GM12878 (cell line): ENCODE results near the gene PLEKHM3. TPM values are rescaled to one million over a fixed set of nuclear protein-coding genes. Genes with fewer than 3 reads are reported as not detected.

Experiments used
- ETV6 ChIP-seq, 2 experiments: fragments of 450-650 bp in 1 of 2; IDR thresholded peaks in 1 of 2; conservative IDR thresholded peaks in 1 of 2; 2 replicates each; pipeline ENCODE4 v1.6.1; 2014; ENCODE audit warnings: antibody characterized with exemption in 1 of 2, borderline replicate concordance in 1 of 2, low read depth in 1 of 2, mild to moderate bottlenecking in 1 of 2, moderate library complexity in 1 of 2
- IKZF2 ChIP-seq, 2 experiments: fragments of 450-650 bp; IDR thresholded peaks; 2 replicates each; pipeline ENCODE4 v1.6.1; 2017; ENCODE audit warnings: mild to moderate bottlenecking in 2 of 2, moderate library complexity in 2 of 2
- JUNB ChIP-seq: IDR thresholded peaks from 2 replicates; pipeline ENCODE4 v1.6.1; 2016; ENCODE audit warnings: antibody characterized with exemption, mild to moderate bottlenecking
- MYC ChIP-seq: IDR thresholded peaks from 2 replicates; pipeline ENCODE4 v1.6.1; 2011; ENCODE audit warnings: mild to moderate bottlenecking, low read length, moderate library complexity, inconsistent platforms; ENCODE audit not compliant: insufficient read depth, insufficient replicate concordance, insufficient read length, severe bottlenecking
- PAX8 ChIP-seq: fragments of 450-650 bp; IDR thresholded peaks from 2 replicates; pipeline ENCODE4 v1.6.1; 2017; ENCODE audit warnings: mild to moderate bottlenecking, moderate library complexity
- POLR2AphosphoS2 ChIP-seq: IDR thresholded peaks from 2 replicates; pipeline ENCODE4 v1.6.1; 2011; ENCODE audit warnings: low read depth, mild to moderate bottlenecking, low read length, improper control_type of control experiment, moderate library complexity
- SPI1 ChIP-seq: IDR thresholded peaks from 2 replicates; pipeline ENCODE4 v1.6.1; 2011; ENCODE audit warnings: low read depth, mild to moderate bottlenecking, low read length, moderate library complexity, borderline replicate concordance; ENCODE audit not compliant: insufficient read depth
- YBX1 ChIP-seq: fragments of 450-650 bp; IDR thresholded peaks from 2 replicates; pipeline ENCODE4 v1.6.1; 2016; ENCODE audit warnings: antibody characterized with exemption
- polyA plus RNA-seq, 11 experiments: library from polyadenylated mRNA; depleted of rRNA in 4 of 11; unstranded in 6 of 11; stranded (reverse) in 5 of 11; fragments of >200 nt; fragmentation: Nextera tagmentation in 4 of 11; fragmentation: Illumina TruSeq in 1 of 11; extraction: Ambion mirVana in 4 of 11; extraction: Trizol in 1 of 11; gene quantifications; 1 replicate in 1 of 11; 2 replicates in 10 of 11; pipeline versions ENCODE4 v1.2.1 to v1.2.3, GENCODE V29; 2011 to 2016; ENCODE audit warnings: inconsistent platforms in 2 of 11, missing spikeins in 2 of 11, low read depth in 1 of 11
- total RNA-seq, 4 experiments: library from RNA; depleted of rRNA in 3 of 4; stranded (reverse); fragments of >200 nt in 3 of 4; fragmentation: Illumina TruSeq in 1 of 4; extraction: Trizol in 1 of 4; gene quantifications; 2 replicates each; pipeline versions ENCODE4 v1.2.1 to v1.2.3, GENCODE V29; 2013 to 2021
- TF ChIP-seq, protein P1 (sequence below): fragments of 450-650 bp; IDR thresholded peaks from 2 replicates; pipeline ENCODE4 v1.6.1; 2018; ENCODE audit warnings: mild to moderate bottlenecking, low read depth, moderate library complexity; ENCODE audit not compliant: partially characterized antibody

The PLEKHM3 gene
- total and polyA plus RNA-seq, 10 of the 15 experiments (the other 5 are each of a cell fraction or from before 2014, with no cell fraction given) = 1.4 to 5.6 (median 3.0) TPM

DNA sequence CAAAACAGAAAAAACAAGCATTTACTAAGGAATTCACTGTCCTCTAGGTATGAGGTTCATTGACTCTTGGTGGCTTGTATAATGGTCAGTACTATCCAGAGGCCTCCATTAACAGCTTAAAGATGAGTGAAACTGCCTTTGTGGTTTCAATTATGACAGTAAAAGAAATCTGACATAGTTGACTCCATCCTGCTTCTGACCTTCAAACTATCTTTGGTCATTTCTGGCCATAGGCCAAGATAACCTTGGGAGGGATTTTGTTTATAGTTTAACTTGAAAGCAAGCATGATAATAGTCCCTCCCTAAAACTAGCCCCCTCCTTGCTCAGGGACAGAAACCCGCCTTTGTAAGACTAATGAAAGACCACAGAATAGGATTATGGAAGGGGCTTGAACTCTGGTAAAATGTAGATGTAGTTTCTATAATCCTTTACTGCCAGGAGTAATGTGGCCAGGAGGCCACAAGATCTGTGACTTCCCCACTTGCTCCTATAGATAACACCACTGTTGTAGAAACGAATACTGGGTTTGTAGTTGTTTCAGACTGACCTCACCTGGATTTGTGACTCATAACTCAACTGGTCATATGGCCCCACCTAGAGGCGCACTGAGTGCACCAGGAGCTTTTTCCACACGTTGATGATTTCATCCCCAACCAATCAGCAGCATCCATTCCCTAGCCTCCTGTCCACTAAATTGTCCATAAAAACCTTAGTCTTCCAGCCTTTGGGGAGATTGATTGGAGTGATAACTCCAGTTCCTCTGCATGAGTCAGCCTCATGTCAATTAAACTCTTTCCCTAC is 8.6 kb upstream of the PLEKHM3 start (continued):
- no peak for TF ChIP-seq POLR2AphosphoS2
- TF ChIP-seq SPI1 = peak; percentile 6; the same call in 1 of the 2 replicates
- no peak for TF ChIP-seq PAX8
- TF ChIP-seq JUNB = peak; percentile 94
- no peak for TF ChIP-seq YBX1
- peak in 1 of 2 experiments; percentile 42; a peak in 2 of 4 replicates for TF ChIP-seq ETV6 (conservative IDR thresholded peaks at IDR 0.05 in 1 of 2, IDR thresholded peaks at IDR 0.05 in 1 of 2; ENCODE audit: borderline replicate concordance in 1 of 2, low read depth in 1 of 2)
- peak; percentile 71 to 72 for TF ChIP-seq IKZF2 (IDR thresholded peaks at IDR 0.05)
- no peak for TF ChIP-seq MYC
- TF ChIP-seq, protein P1, sequence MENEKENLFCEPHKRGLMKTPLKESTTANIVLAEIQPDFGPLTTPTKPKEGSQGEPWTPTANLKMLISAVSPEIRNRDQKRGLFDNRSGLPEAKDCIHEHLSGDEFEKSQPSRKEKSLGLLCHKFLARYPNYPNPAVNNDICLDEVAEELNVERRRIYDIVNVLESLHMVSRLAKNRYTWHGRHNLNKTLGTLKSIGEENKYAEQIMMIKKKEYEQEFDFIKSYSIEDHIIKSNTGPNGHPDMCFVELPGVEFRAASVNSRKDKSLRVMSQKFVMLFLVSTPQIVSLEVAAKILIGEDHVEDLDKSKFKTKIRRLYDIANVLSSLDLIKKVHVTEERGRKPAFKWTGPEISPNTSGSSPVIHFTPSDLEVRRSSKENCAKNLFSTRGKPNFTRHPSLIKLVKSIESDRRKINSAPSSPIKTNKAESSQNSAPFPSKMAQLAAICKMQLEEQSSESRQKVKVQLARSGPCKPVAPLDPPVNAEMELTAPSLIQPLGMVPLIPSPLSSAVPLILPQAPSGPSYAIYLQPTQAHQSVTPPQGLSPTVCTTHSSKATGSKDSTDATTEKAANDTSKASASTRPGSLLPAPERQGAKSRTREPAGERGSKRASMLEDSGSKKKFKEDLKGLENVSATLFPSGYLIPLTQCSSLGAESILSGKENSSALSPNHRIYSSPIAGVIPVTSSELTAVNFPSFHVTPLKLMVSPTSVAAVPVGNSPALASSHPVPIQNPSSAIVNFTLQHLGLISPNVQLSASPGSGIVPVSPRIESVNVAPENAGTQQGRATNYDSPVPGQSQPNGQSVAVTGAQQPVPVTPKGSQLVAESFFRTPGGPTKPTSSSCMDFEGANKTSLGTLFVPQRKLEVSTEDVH = no peak
